Endothelial cell of umbilical vein (primary cell): ENCODE data around the gene FBXW7. TPM values are rescaled to one million over a fixed set of nuclear protein-coding genes. Genes with fewer than 3 reads are reported as not detected.

Experiments used
- BruUV-seq: library from RNA; stranded (reverse); fragments of 400-500 nt; replicated peaks from 2 replicates; lab custom pipeline; 2021; lab: Mats Ljungman, UMichigan
- CTCF ChIA-PET: fragments of 300-600, 350-600 bp; sonication (Branson Sonifier 250); formaldehyde crosslinking; loops from one replicate; lab custom pipeline; 2021; ENCODE audit warnings: antibody characterized with exemption, inconsistent platforms; lab: Charles Lee
- POLR2A ChIA-PET: fragments of 300-600, 350-600 bp; sonication (Branson Sonifier 250); formaldehyde crosslinking; loops from one replicate; lab custom pipeline; 2021; ENCODE audit warnings: antibody characterized with exemption, inconsistent platforms; lab: Charles Lee
- DNase-seq: peaks from one replicate; pipeline ENCODE4 v3.0.0-alpha.2; 2011; ENCODE audit warnings: low read depth, low spot score
- FAIRE-seq: peaks from 2 replicates; lab custom pipeline; 2011; peaks lifted over from hg19 to GRCh38; lab: Jason Lieb, UNC
- H2AFZ ChIP-seq: 2 replicates; pipeline ENCODE4 v1.6.0; 2012; ENCODE audit warnings: low read depth, low read length, control low read depth, inconsistent platforms
- H3K27ac ChIP-seq: 2 replicates; pipeline ENCODE4 v1.5.1; 2011; ENCODE audit warnings: low read depth, mild to moderate bottlenecking, control low read depth, low read length, moderate library complexity; ENCODE audit not compliant: insufficient read depth
- H3K27me3 ChIP-seq, 2 experiments: 2 replicates each; pipeline versions ENCODE4 v1.6.0 to v1.6.1; 2011; ENCODE audit warnings: low read length in 2 of 2, mixed read lengths in 1 of 2; ENCODE audit not compliant: control insufficient read depth in 2 of 2, insufficient read depth in 2 of 2
- H3K36me3 ChIP-seq, 2 experiments: 2 replicates in 1 of 2; 3 replicates in 1 of 2; pipeline ENCODE4 v1.5.1; 2011; ENCODE audit warnings: low read length in 2 of 2, mild to moderate bottlenecking in 1 of 2, moderate library complexity in 1 of 2; ENCODE audit not compliant: control insufficient read depth in 2 of 2, insufficient read depth in 2 of 2; ENCODE audit errors: extremely low read depth in 1 of 2
- H3K4me1 ChIP-seq: 3 replicates; pipeline ENCODE4 v1.5.1; 2011; ENCODE audit warnings: mild to moderate bottlenecking, low read length; ENCODE audit not compliant: control insufficient read depth, insufficient read depth; ENCODE audit errors: extremely low read depth
- H3K4me2 ChIP-seq: 2 replicates; pipeline ENCODE4 v1.6.1; 2011; ENCODE audit warnings: low read length, control low read depth, mixed read lengths; ENCODE audit not compliant: insufficient read depth
- H3K4me3 ChIP-seq, 3 experiments: fragments of 200-600 bp in 1 of 3; sonication (generic), shearing (Covaris generic) in 1 of 3; replicated peaks in 1 of 3; 2 replicates each; pipeline ENCODE4 v1.5.1; 2011 to 2016; ENCODE audit warnings: control low read depth in 3 of 3, low read length in 3 of 3, mild to moderate bottlenecking in 2 of 3, inconsistent platforms in 1 of 3, low read depth in 1 of 3, moderate library complexity in 1 of 3; ENCODE audit not compliant: insufficient read depth in 1 of 3
- H3K79me2 ChIP-seq: 2 replicates; pipeline ENCODE4 v1.6.0; 2012; ENCODE audit warnings: low read length, inconsistent platforms; ENCODE audit not compliant: control insufficient read depth, insufficient read depth
- H3K9ac ChIP-seq: replicated peaks from 2 replicates; pipeline ENCODE3; 2011; ENCODE audit warnings: low read length, control low read depth; ENCODE audit not compliant: insufficient read depth; ENCODE audit errors: extremely low read depth
- H3K9me1 ChIP-seq: replicated peaks from 3 replicates; pipeline ENCODE4 v1.6.0; 2011; ENCODE audit warnings: mild to moderate bottlenecking, low read length; ENCODE audit not compliant: control insufficient read depth, insufficient read depth; ENCODE audit errors: extremely low read depth
- H3K9me3 ChIP-seq: replicated peaks from 2 replicates; pipeline ENCODE4 v1.5.1; 2012; ENCODE audit warnings: low read length, inconsistent platforms; ENCODE audit not compliant: control insufficient read depth, insufficient read depth
- H4K20me1 ChIP-seq: replicated peaks from 2 replicates; pipeline ENCODE3; 2011; ENCODE audit warnings: mild to moderate bottlenecking, low read length; ENCODE audit not compliant: control insufficient read depth, insufficient read depth; ENCODE audit errors: extremely low read depth
- EZH2 ChIP-seq: IDR thresholded peaks from 2 replicates; pipeline ENCODE4 v1.6.1; 2012; ENCODE audit warnings: borderline replicate concordance, low read depth, mild to moderate bottlenecking, moderate library complexity, low read length, inconsistent platforms; ENCODE audit not compliant: severe bottlenecking
- FOS ChIP-seq: IDR thresholded peaks from 2 replicates; pipeline ENCODE4 v1.6.1; 2011; ENCODE audit warnings: mild to moderate bottlenecking, low read length, moderate library complexity, borderline replicate concordance; ENCODE audit not compliant: insufficient read depth
- GATA2 ChIP-seq: IDR thresholded peaks from 2 replicates; pipeline ENCODE4 v1.7.0; 2011; ENCODE audit warnings: low read depth, mild to moderate bottlenecking, moderate library complexity, mixed read lengths, low read length; ENCODE audit not compliant: insufficient read length, insufficient read depth
- JUN ChIP-seq: IDR thresholded peaks from 2 replicates; pipeline ENCODE4 v1.6.1; 2011; ENCODE audit warnings: borderline replicate concordance, low read depth; ENCODE audit not compliant: insufficient read length, insufficient read depth
- MYC ChIP-seq: IDR thresholded peaks from one replicate; pipeline ENCODE4 v1.6.1; 2011; ENCODE audit warnings: mild to moderate bottlenecking, low read depth, low read length
- POLR2A ChIP-seq: IDR thresholded peaks from 2 replicates; pipeline ENCODE4 v1.6.1; 2012; ENCODE audit warnings: low read depth, mild to moderate bottlenecking, control low read depth, low read length
- POLR2AphosphoS5 ChIP-seq: IDR thresholded peaks from 2 replicates; pipeline ENCODE4 v1.6.1; 2012; ENCODE audit warnings: low read depth, mild to moderate bottlenecking, control low read depth, low read length, moderate library complexity; ENCODE audit not compliant: insufficient read depth
- dilution Hi-C: fragments of 300-500 bp; cut with MboI; formaldehyde crosslinking; loops from one replicate; pipeline ENCODE4 v1.15.0; 2019; ENCODE audit warnings: low sequenced_read_pairs; ENCODE audit not compliant: extremely low pct_ligation_motif_present
- intact Hi-C: fragments of 100-400 bp; cut with micrococcal nuclease; formaldehyde crosslinking; loops from one replicate; pipeline ENCODE4 v1.10.0; 2022
- polyA plus RNA-seq, 4 experiments: library from polyadenylated mRNA; depleted of rRNA in 3 of 4; stranded (reverse) in 3 of 4; unstranded in 1 of 4; fragments of >200 nt; gene quantifications; 2 replicates each; pipeline versions ENCODE4 v1.2.1 to v1.2.3, GENCODE V29; 2011 to 2012; ENCODE audit warnings: missing spikeins in 1 of 4
- total RNA-seq: library from RNA; stranded (reverse); gene quantifications from 2 replicates; pipeline ENCODE4 v1.2.3, GENCODE V29; 2021
- TF ChIP-seq, protein P1 (sequence below), 2 donors: IDR thresholded peaks; 1 replicate in 1 of 2; 2 replicates in 1 of 2; pipeline ENCODE4 v1.5.1; 2011; ENCODE audit warnings: low read length in 2 of 2, mild to moderate bottlenecking in 2 of 2, moderate library complexity in 2 of 2, control low read depth in 1 of 2, inconsistent platforms in 1 of 2, low read depth in 1 of 2; ENCODE audit not compliant: insufficient read depth in 1 of 2; ENCODE audit errors: extremely low read depth in 1 of 2
- TF ChIP-seq, protein P2 (sequence below): IDR thresholded peaks from 2 replicates; pipeline ENCODE4 v1.6.1; 2011; ENCODE audit not compliant: insufficient read depth, insufficient read length

FBXW7 gene
- total and polyA plus RNA-seq, 2 donors (not counting 3 experiments of a cell fraction or from before 2014, with no cell fraction given): 7.0 to 28.1 TPM

DNA sequence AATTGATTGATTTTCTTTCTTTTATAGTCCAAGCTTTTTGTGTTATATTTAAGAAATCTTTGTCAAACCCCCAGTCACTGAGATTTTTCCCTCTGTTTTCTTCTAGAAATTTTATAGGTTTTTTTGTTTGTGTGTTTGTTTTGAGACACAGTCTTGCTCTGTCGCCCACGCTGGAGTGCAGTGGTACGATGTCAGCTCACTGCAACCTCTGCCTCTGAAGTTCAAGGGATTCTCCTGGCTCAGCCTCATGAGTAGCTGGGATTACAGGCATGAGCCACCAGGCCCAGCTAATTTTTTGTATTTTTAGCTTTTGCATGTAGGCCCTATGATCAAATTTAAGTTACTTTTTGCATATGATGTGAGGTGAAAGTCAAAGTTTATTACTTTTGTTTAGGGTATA, 20.9 kb upstream of the FBXW7 start:
- no peaks in the 10 kb centered on the region for H3K27me3 ChIP-seq
- H3K79me2 ChIP-seq: no peaks in the 10 kb centered on the region
- FAIRE-seq: no peak
- no peak overlapping the region for H3K4me2 ChIP-seq
- no peaks in the 10 kb centered on the region for H3K9me1 ChIP-seq
- DNase-seq: no peak
- ChIA-PET POLR2A (no interaction called here), CTCF (interaction anchor here (1.1 to 2.9 kb wide), 3 partner anchors 9 to 56 kb away, joined by 3 to 7 read pairs (median 5); no protein-coding TSS in a partner anchor)
- no peaks in the 10 kb centered on the region for H3K4me1 ChIP-seq
- no peak overlapping the region for H3K27ac ChIP-seq
- H4K20me1 ChIP-seq: no peaks in the 10 kb centered on the region
- H2AFZ ChIP-seq: no peak overlapping the region
- H3K9ac ChIP-seq: no peak overlapping the region
- H3K9me3 ChIP-seq: no peaks in the 10 kb centered on the region
- TF ChIP-seq MYC (no peak), POLR2AphosphoS5 (no peak)
- TF ChIP-seq, protein P1, sequence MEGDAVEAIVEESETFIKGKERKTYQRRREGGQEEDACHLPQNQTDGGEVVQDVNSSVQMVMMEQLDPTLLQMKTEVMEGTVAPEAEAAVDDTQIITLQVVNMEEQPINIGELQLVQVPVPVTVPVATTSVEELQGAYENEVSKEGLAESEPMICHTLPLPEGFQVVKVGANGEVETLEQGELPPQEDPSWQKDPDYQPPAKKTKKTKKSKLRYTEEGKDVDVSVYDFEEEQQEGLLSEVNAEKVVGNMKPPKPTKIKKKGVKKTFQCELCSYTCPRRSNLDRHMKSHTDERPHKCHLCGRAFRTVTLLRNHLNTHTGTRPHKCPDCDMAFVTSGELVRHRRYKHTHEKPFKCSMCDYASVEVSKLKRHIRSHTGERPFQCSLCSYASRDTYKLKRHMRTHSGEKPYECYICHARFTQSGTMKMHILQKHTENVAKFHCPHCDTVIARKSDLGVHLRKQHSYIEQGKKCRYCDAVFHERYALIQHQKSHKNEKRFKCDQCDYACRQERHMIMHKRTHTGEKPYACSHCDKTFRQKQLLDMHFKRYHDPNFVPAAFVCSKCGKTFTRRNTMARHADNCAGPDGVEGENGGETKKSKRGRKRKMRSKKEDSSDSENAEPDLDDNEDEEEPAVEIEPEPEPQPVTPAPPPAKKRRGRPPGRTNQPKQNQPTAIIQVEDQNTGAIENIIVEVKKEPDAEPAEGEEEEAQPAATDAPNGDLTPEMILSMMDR (IDR thresholded peaks at IDR 0.05; ENCODE audit: extremely low read depth in 1 of 2, insufficient read depth in 1 of 2, low read depth in 1 of 2, low read length in 2 of 2): no peak
- intact Hi-C loops (no loop called here), dilution Hi-C loops (no loop called here)
- H3K4me3 ChIP-seq: no peak overlapping the region
- BruUV-seq: no TSS peak
- no peaks in the 10 kb centered on the region for H3K36me3 ChIP-seq

DNA sequence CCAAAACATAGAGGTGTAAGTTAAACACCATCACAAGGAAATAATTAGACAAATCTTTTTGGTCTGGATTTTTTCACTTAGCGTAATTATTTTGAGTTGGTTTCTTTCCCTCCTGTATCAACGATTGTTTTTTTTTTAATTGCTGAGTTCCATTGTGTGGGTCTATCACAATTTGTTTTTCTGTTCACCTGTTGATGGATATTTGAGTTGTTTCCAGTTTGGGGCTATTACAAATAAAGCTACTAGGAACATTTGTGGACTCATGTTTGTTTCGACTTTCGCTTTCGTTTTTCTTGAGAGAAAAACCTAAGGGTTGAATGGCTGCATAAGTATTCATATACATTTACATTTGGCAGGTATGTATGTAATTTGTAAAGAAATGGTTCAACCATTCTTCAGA, 20.4 kb upstream of the FBXW7 start:
- Histone ChIP-seq H3K4me1 (no peaks in the 10 kb centered on the region), H3K4me2 (no peak overlapping the region), H3K36me3 (no peaks in the 10 kb centered on the region), H2AFZ (no peak overlapping the region), H3K4me3 (no peak overlapping the region), H3K9me1 (no peaks in the 10 kb centered on the region), H3K79me2 (no peaks in the 10 kb centered on the region), H3K9me3 (no peaks in the 10 kb centered on the region), H3K27ac (no peak overlapping the region), H3K9ac (no peak overlapping the region), H3K27me3 (no peaks in the 10 kb centered on the region), H4K20me1 (no peaks in the 10 kb centered on the region)
- dilution Hi-C loops: no loop called here
- ChIA-PET CTCF (interaction anchor here (1.1 to 1.6 kb wide), 2 partner anchors 10 to 55 kb away, joined by 3 to 5 read pairs; no protein-coding TSS in a partner anchor), POLR2A (no interaction called here)
- DNase-seq (no peak), FAIRE-seq (no peak)
- intact Hi-C loops: no loop called here
- no TSS peak for BruUV-seq
- no peak for TF ChIP-seq MYC
- no peak for TF ChIP-seq POLR2AphosphoS5
- TF ChIP-seq EZH2: no peak
- TF ChIP-seq, protein P1 (IDR thresholded peaks at IDR 0.05; ENCODE audit: extremely low read depth in 1 of 2, insufficient read depth in 1 of 2, low read depth in 1 of 2, low read length in 2 of 2): no peak
- TF ChIP-seq POLR2A: no peak
- TF ChIP-seq FOS: no peak
- TF ChIP-seq, protein P2, sequence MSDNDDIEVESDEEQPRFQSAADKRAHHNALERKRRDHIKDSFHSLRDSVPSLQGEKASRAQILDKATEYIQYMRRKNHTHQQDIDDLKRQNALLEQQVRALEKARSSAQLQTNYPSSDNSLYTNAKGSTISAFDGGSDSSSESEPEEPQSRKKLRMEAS: no peak
- no peak for TF ChIP-seq JUN
- no peak for TF ChIP-seq GATA2
